ENCODE measurements around the gene PSMC3. TPM values are rescaled to one million over a fixed set of nuclear protein-coding genes. Genes with fewer than 3 reads are reported as not detected.

Gene PSMC3
- total and polyA plus RNA-seq, 4 donors: 61.6 to 192 (median 141) TPM

DNA sequence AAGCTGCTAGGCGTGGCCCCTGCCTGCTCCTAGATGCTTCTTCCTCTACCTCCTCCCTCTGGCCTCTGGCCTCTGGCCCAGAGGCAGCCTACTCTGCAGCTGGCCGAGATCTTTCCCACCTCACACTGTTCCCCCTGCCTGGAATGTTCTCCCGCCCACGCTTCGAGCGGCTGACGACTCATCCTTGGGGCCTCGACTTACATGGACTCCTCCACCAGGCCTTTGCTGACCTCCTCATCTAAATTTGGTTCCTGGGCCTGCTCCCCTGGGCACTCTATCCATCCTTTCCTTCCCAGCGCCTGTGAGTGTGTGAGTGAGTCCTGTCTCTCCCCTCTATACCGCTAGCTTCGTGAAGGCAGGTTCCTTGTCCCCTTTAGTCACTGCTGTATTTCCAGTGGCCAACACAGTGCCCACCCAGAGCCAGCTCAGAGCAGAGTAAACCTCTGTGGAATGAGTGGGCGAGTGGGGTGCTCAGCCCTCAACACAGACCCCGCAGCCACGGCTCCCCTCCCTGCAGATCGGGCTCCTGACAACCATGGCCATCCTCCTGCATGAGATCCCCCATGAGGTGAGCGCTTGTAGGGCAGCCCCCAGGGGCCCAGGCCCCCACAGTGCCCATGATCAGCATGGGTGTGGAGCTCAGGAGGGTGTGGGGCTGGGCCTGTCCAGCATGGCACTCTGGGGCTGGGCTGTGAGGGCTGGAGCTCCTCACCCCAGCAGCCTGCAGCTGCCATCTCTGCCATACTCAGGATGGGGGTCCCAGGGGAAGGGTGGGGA, 12.1 kb downstream of the PSMC3 start:
- Histone ChIP-seq H3K4me1 (ENCODE audit: control insufficient read depth in 5 of 5, insufficient read depth in 5 of 5, low read length in 5 of 5) (peaks cover 3 to 31% (median 24%) of the 10 kb centered on the region in 5 donors), H3K9ac (ENCODE audit: insufficient read depth in 1 of 2, low read length in 2 of 2) (no peak overlapping the region), H3K27ac (ENCODE audit: low read depth in 1 of 2, low read length in 1 of 2) (peak overlapping the region; percentile 49 to 54), H3K4me3 (no peak overlapping the region), H3K27me3 (ENCODE audit: control insufficient read depth in 3 of 3, insufficient read depth in 3 of 3, low read length in 2 of 3) (no peaks in the 10 kb centered on the region), H3K9me3 (ENCODE audit: control insufficient read depth in 4 of 4, insufficient read depth in 3 of 4, low read length in 3 of 4) (no peaks in the 10 kb centered on the region), H3K36me3 (ENCODE audit: control insufficient read depth in 4 of 4, insufficient read depth in 4 of 4, low read length in 4 of 4) (peaks cover under 1 to 49% (median 18%) of the 10 kb centered on the region in 4 donors)
- ATAC-seq (ENCODE audit: insufficient read depth, low FRiP score) (no peak), DNase-seq (peak in 1 of 3 donors; percentile 32)
- 81 to 90% methylated on average over 16 of the region's 16 CpGs for WGBS, 2 donors
- TF ChIP-seq, protein P1, sequence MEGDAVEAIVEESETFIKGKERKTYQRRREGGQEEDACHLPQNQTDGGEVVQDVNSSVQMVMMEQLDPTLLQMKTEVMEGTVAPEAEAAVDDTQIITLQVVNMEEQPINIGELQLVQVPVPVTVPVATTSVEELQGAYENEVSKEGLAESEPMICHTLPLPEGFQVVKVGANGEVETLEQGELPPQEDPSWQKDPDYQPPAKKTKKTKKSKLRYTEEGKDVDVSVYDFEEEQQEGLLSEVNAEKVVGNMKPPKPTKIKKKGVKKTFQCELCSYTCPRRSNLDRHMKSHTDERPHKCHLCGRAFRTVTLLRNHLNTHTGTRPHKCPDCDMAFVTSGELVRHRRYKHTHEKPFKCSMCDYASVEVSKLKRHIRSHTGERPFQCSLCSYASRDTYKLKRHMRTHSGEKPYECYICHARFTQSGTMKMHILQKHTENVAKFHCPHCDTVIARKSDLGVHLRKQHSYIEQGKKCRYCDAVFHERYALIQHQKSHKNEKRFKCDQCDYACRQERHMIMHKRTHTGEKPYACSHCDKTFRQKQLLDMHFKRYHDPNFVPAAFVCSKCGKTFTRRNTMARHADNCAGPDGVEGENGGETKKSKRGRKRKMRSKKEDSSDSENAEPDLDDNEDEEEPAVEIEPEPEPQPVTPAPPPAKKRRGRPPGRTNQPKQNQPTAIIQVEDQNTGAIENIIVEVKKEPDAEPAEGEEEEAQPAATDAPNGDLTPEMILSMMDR (IDR thresholded peaks at IDR 0.05; ENCODE audit: control extremely low read depth, extremely low read depth): no peak

DNA sequence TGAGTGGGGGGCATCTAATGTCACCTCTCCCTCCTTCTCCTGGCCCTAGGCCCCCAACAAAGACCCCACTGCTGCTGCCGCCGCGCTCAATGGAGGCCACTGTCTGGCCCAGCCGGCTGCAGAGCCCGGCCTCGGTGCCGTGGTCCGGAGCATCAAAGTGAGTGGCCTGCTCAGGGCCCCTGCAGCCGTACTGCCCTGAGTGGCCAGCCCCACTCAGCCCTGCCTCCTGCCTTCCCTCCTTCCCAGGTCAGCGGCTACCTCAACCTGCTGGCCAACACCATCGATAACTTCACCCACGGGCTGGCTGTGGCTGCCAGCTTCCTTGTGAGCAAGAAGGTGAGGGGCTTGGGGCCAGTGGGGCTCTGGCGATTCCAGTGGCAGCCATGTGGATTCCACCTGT, 12.9 kb downstream of the PSMC3 start:
- TF ChIP-seq, protein P1 (IDR thresholded peaks at IDR 0.05; ENCODE audit: control extremely low read depth, extremely low read depth): no peak
- ATAC-seq (ENCODE audit: insufficient read depth, low FRiP score) (no peak), DNase-seq (no peak)
- Histone ChIP-seq H3K9me3 (ENCODE audit: control insufficient read depth in 4 of 4, insufficient read depth in 3 of 4, low read length in 3 of 4) (no peaks in the 10 kb centered on the region), H3K9ac (ENCODE audit: insufficient read depth in 1 of 2, low read length in 2 of 2) (no peak overlapping the region), H3K27me3 (ENCODE audit: control insufficient read depth in 3 of 3, insufficient read depth in 3 of 3, low read length in 2 of 3) (no peaks in the 10 kb centered on the region), H3K4me3 (no peak overlapping the region), H3K36me3 (ENCODE audit: control insufficient read depth in 4 of 4, insufficient read depth in 4 of 4, low read length in 4 of 4) (peaks cover 0 to 42% (median 13%) of the 10 kb centered on the region in 4 donors), H3K4me1 (ENCODE audit: control insufficient read depth in 5 of 5, insufficient read depth in 5 of 5, low read length in 5 of 5) (peaks cover 3 to 36% (median 25%) of the 10 kb centered on the region in 5 donors), H3K27ac (ENCODE audit: low read depth in 1 of 2, low read length in 1 of 2) (peak overlapping the region in 1 of 2 donors; percentile 30)
- 92 to 96% methylated on average over 12 to 13 of the region's 13 CpGs for WGBS, 2 donors

- DNase-seq (peak in 2 of 3 donors; percentile 23 to 48), ATAC-seq (ENCODE audit: insufficient read depth, low FRiP score) (no peak)
- Histone ChIP-seq H3K9me3 (ENCODE audit: control insufficient read depth in 4 of 4, insufficient read depth in 3 of 4, low read length in 3 of 4) (no peaks in the 10 kb centered on the region), H3K4me1 (ENCODE audit: control insufficient read depth in 5 of 5, insufficient read depth in 5 of 5, low read length in 5 of 5) (peaks cover 8 to 43% (median 29%) of the 10 kb centered on the region in 5 donors), H3K36me3 (ENCODE audit: control insufficient read depth in 4 of 4, insufficient read depth in 4 of 4, low read length in 4 of 4) (peaks cover 0 to 34% (median 10%) of the 10 kb centered on the region in 4 donors), H3K27ac (ENCODE audit: low read depth in 1 of 2, low read length in 1 of 2) (no peak overlapping the region), H3K9ac (ENCODE audit: insufficient read depth in 1 of 2, low read length in 2 of 2) (no peak overlapping the region), H3K27me3 (ENCODE audit: control insufficient read depth in 3 of 3, insufficient read depth in 3 of 3, low read length in 2 of 3) (no peaks in the 10 kb centered on the region), H3K4me3 (no peak overlapping the region)
- TF ChIP-seq, protein P1 (IDR thresholded peaks at IDR 0.05; ENCODE audit: control extremely low read depth, extremely low read depth): peak; percentile 44
- 74 to 78% methylated on average over 12 of the region's 12 CpGs for WGBS, 2 donors
Measured at GRCh38 chr11:47411884-47412746, 14.1 kb downstream of the PSMC3 start.
